Measurements from ENCODE around the gene RILP.

The RILP gene

DNA sequence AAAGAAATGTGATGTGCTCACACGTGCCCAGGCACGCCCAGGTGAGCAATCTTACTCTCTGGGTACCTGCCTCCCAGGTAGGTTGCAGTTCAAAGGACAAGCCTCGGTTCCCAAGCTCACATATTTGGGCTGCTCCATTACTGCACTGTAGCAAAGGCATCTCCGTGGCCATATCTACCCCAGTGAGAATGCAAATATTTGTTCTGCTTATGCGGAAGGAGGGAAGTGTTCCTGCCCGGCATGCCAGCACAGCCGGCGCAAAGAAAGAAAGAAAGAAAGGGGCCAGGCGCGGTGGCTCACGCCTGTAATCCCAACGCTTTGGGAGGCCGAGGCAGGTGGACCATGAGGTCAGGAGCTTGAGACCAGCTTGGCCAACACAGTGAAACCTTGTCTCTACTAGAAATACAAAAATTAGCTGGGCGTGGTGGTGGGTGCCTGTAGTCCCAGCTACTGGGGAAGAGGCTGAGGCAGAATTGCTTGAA, 51.8 kb downstream of the RILP start:
- DNase-seq = no peak

Data from activated CD8-positive, alpha-beta memory T cell treated with anti-CD3 and anti-CD28 coated beads for 24 hours (primary cell).